ENCODE results near the gene P2RY8.

DNA sequence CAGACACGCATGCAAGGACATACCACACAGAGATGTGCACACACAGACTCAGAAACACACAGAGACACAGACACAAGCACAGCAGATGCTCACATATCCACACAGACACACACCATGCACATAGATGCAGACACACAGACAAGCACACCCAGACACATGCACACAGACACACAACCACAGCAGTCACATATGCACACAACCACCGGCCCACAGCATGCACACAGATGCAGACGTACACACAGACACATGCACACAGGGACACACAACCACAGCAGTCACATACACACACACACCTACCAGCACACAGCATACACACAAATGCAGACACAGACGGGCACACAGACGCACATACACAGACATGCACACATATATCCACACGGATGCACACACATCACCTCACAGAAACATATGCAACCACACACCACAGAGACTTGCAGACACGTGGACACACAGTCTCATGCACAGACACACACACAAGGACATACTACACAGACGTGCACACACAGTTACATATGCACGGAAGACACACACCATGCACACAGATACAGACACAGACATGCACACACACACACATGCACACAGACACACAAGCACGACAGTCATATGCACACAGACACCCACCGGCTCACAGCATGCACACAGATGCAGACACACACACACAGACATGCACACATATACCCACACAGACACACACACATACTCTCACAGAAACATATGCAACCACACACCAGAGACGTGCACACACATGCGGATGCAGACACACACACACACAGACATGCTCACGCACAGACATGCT, 119.8 kb downstream of the P2RY8 start:
- TF ChIP-seq POLR2AphosphoS5 (IDR thresholded peaks at IDR 0.05) = no peak
- TF ChIP-seq EP300 (IDR thresholded peaks at IDR 0.05) = no peak

Data from upper lobe of left lung (tissue), 4 donors.